Ovary (tissue), 3 donors: Measurements from ENCODE around the gene UQCRH.
"Not testable (repeated sequence)": the region's sequence is repeated elsewhere in the genome, so short reads cannot be mapped to it uniquely, and the experiment has no call there.

Experiments
- EP300 ChIP-seq: sonication (generic); formaldehyde crosslinking; IDR thresholded peaks from one replicate; pipeline ENCODE4 v1.6.1; 2017; ENCODE audit warnings: antibody characterized with exemption
- TF ChIP-seq, protein P1 (sequence below), 3 donors: fragments of 450-650 bp in 2 of 3; fragments of 200-600 bp in 1 of 3; IDR thresholded peaks; one replicate each; pipeline versions ENCODE4 v1.5.1 to v1.8.0; 2016 to 2022; ENCODE audit warnings: antibody characterized with exemption in 3 of 3, mild to moderate bottlenecking in 1 of 3
- donor health status: DM: no; HTN: no; CAD: no.

DNA sequence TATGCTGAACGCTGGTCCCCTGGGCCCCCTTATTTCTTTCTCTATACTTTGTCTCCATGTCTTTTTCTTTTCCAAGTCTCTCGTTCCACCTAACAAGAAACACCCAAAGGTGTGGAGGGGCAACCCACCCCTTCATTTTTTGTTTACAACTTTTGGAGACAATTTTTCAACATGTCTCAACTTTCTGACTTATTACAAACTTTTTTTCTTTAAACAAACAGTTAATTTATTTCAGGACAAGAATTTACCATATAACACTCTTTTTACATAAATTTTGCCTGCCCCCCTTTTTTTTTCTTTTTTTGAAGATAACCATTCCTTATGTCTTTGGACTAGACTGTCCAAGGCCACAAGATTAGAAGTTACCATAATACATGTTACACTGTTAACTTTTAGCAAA lies 26.9 kb downstream of the UQCRH start:
- TF ChIP-seq, protein P1, sequence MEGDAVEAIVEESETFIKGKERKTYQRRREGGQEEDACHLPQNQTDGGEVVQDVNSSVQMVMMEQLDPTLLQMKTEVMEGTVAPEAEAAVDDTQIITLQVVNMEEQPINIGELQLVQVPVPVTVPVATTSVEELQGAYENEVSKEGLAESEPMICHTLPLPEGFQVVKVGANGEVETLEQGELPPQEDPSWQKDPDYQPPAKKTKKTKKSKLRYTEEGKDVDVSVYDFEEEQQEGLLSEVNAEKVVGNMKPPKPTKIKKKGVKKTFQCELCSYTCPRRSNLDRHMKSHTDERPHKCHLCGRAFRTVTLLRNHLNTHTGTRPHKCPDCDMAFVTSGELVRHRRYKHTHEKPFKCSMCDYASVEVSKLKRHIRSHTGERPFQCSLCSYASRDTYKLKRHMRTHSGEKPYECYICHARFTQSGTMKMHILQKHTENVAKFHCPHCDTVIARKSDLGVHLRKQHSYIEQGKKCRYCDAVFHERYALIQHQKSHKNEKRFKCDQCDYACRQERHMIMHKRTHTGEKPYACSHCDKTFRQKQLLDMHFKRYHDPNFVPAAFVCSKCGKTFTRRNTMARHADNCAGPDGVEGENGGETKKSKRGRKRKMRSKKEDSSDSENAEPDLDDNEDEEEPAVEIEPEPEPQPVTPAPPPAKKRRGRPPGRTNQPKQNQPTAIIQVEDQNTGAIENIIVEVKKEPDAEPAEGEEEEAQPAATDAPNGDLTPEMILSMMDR (IDR thresholded peaks at IDR 0.05): not testable (repeated sequence)
- TF ChIP-seq EP300: not testable (repeated sequence)
